SJCRH30 (cell line): Measurements from ENCODE around the gene BTG4. TPM values are rescaled to one million over a fixed set of nuclear protein-coding genes. Genes with fewer than 3 reads are reported as not detected.

Experiments used
- DNase-seq, 2 experiments: peaks; one replicate each; pipeline ENCODE4 v3.0.0-alpha.2; 2015 to 2020
- H3K27ac ChIP-seq: fragments of 250-450 bp; sonication (Bioruptor Pico); 2 replicates; pipeline ENCODE4 v1.5.1; 2020; ENCODE audit warnings: mild to moderate bottlenecking, moderate library complexity
- H3K27me3 ChIP-seq: fragments of 250-450 bp; sonication (Bioruptor Pico); 2 replicates; pipeline ENCODE4 v1.5.1; 2020; ENCODE audit warnings: mild to moderate bottlenecking, moderate library complexity
- H3K36me3 ChIP-seq: fragments of 250-450 bp; sonication (Bioruptor Pico); 2 replicates; pipeline ENCODE4 v1.5.1; 2020; ENCODE audit warnings: mild to moderate bottlenecking, moderate library complexity
- H3K4me1 ChIP-seq: fragments of 250-450 bp; sonication (Bioruptor Pico); 2 replicates; pipeline ENCODE4 v1.5.1; 2020; ENCODE audit warnings: mild to moderate bottlenecking, moderate library complexity
- H3K4me3 ChIP-seq: fragments of 250-450 bp; sonication (Bioruptor Pico); 2 replicates; pipeline ENCODE4 v1.5.1; 2020; ENCODE audit warnings: mild to moderate bottlenecking, moderate library complexity
- H3K9me3 ChIP-seq: fragments of 250-450 bp; sonication (Bioruptor Pico); replicated peaks from 2 replicates; pipeline ENCODE4 v1.5.1; 2020; ENCODE audit warnings: mild to moderate bottlenecking, moderate library complexity
- total RNA-seq: library from RNA; depleted of rRNA; stranded (reverse); fragments of >200 nt; shearing (Covaris generic); gene quantifications from 2 replicates; pipeline ENCODE4 v1.2.3, GENCODE V29; 2014

Gene BTG4
- total RNA-seq, 1 experiment from 2014 or later = not detected

DNA sequence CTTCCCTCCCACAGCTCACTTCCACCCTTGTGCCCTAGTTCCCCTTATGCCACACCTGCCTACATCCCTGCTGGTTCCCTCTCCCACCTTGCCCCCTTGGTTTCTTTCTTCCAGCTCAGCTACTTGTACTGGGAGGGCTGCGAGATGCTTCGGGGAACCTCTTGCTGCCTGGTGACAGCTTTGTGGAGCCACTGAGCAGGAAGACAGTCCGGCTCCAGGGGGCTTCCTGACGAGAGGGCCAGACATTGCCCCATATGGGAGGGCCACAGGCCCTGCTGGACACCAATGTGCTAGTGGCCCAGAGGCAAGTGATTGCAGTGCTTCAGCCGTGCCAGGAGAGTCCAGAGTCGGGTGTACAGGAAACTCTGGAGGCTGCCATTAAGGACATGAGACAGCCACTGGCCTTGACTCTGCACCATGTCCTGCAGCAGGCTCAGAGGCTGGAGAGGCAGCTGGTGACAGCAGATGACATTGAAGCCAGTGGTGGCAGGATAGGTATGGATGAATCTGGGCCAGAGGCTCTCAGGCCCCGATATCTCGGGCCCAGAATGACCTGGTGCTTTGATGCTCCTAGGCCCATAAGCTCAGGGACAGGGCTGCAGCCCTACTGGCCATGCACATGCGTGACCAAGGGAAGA, 54.3 kb downstream of the BTG4 start:
- no peak overlapping the region for H3K27ac ChIP-seq
- no peaks in the 10 kb centered on the region for H3K36me3 ChIP-seq
- H3K4me3 ChIP-seq = no peak overlapping the region
- no peaks in the 10 kb centered on the region for H3K4me1 ChIP-seq
- H3K9me3 ChIP-seq = no peaks in the 10 kb centered on the region
- H3K27me3 ChIP-seq = no peaks in the 10 kb centered on the region
- DNase-seq = no peak

DNA sequence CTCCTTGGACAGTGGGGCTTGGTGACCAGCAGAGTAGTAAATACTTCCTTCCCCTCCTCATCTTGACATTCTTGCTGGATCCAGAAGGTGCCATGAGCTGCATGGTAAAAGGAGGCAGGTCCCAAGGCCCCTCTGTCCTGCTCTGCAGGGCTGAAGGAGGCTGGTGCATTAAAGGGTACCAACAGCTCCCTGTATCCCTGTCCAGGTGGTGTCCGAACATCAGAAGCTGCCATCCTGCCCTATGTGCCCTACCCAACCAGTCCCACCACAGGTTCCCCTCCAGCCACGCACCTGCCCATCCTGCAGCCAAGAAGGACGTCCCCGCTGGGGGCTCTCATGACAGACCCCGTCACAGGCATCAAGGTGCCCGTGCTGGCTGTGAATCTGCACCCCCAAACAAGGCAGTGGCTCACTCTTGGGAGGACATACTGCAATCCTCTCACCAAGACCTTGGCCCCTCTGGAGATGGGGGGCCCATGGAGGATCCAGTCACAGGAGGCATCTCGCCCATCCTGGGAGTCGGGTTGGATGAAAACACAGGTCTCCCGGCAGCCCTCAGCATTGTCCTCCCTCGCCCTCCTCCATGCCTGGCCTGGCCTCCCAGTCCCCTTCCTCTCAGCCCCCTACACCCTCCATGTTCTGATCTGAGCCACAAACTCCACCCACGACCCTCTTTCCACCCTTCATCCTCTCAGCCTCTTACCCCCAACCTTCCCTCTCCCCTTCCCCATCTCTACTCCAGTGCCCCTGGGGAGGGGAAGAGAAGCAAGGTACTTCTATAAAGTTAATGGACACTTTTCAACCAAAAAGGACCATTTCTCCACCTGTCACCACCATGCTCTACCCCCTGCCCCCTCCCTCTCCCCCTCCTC, 55.1 kb downstream of the BTG4 start:
- Histone ChIP-seq H3K4me1 (no peaks in the 10 kb centered on the region), H3K27me3 (no peaks in the 10 kb centered on the region), H3K4me3 (no peak overlapping the region), H3K9me3 (no peaks in the 10 kb centered on the region), H3K27ac (no peak overlapping the region), H3K36me3 (no peaks in the 10 kb centered on the region)
- DNase-seq = no peak

DNA sequence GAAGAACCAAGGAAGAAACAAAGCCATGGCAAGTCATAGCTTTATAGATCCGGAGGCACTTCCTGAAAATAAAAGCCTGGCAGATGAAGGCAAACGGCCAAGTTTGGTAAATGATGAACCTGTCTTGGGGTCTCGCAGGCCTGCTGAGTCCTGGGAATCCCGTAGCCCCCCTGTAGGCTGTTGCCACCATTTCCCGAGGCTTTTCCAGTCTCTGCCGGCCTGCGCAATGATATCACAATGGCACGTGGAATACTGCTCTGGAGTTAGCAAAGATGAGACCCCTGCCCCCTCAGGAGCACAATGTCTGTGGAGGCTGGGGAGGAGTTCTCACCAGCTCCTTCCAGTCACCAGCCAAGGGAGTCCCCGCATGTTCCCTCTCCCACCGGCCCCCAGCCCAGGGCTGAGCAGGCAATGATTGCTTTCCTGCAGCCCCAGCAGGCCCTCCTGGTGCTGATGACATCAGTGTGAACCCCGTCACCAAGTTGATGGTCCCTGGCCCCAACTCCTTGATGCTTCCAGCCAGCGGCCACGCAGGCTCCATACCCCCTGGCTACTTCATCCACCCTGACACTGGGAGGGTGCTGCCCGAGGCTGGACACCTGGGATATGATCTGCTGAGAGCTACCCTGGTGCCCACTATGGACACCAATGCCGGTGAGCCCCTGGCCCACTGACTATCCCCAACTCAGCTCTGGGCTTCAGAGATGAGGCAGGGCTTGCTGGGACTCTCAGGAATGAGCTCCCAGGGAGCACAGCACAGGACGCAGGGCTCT, 55.9 kb downstream of the BTG4 start:
- Histone ChIP-seq H3K4me3 (no peak overlapping the region), H3K9me3 (no peaks in the 10 kb centered on the region), H3K27ac (no peak overlapping the region), H3K27me3 (no peaks in the 10 kb centered on the region), H3K36me3 (no peaks in the 10 kb centered on the region), H3K4me1 (no peaks in the 10 kb centered on the region)
- no peak for DNase-seq

GRCh38 chr11:111455291-111456085, 56.7 kb downstream of the BTG4 start:
- Histone ChIP-seq H3K36me3 (no peaks in the 10 kb centered on the region), H3K27ac (no peak overlapping the region), H3K4me3 (no peak overlapping the region), H3K4me1 (no peaks in the 10 kb centered on the region), H3K9me3 (no peaks in the 10 kb centered on the region), H3K27me3 (no peaks in the 10 kb centered on the region)
- no peak for DNase-seq

DNA sequence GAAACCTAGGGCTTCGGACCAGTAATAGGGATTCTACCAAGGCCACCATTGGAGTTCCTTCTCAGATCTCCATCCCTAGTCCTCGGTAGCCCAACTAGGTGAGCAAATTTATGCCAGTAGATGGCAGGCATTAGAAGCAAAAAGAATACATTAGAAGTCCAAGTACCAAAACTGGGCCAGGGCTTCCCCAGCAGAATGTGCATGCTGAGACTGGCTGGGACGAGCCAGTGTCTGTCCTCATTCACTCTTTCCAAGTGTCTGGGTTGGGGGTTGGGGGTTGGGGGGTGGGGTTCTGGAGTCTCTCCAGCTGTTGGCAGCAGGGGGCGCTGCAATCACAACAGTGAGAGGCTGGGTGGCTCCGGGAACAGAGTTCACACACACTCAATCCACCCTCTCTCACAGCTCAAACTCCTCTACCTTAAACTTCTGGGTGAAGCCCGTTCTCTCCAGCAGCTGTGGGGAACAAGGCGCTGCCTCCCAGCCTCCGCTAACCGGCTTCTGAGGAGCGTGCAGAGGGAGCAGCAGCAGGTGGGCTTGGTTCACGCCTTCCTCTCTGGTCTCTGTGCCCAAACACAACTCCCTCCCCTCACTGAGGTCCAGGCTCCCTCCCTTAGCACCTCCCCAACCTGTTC, 57.5 kb downstream of the BTG4 start:
- peak; percentile 24 to 41 for DNase-seq
- H3K9me3 ChIP-seq = no peaks in the 10 kb centered on the region
- H3K27me3 ChIP-seq = no peaks in the 10 kb centered on the region
- H3K27ac ChIP-seq = no peak overlapping the region
- no peaks in the 10 kb centered on the region for H3K36me3 ChIP-seq
- no peaks in the 10 kb centered on the region for H3K4me1 ChIP-seq
- no peak overlapping the region for H3K4me3 ChIP-seq

GRCh38 chr11:111452817-111453552, 59.2 kb downstream of the BTG4 start:
- Histone ChIP-seq H3K27ac (no peak overlapping the region), H3K4me1 (no peaks in the 10 kb centered on the region), H3K9me3 (no peaks in the 10 kb centered on the region), H3K36me3 (no peaks in the 10 kb centered on the region), H3K27me3 (no peaks in the 10 kb centered on the region), H3K4me3 (no peak overlapping the region)
- DNase-seq = no peak

DNA sequence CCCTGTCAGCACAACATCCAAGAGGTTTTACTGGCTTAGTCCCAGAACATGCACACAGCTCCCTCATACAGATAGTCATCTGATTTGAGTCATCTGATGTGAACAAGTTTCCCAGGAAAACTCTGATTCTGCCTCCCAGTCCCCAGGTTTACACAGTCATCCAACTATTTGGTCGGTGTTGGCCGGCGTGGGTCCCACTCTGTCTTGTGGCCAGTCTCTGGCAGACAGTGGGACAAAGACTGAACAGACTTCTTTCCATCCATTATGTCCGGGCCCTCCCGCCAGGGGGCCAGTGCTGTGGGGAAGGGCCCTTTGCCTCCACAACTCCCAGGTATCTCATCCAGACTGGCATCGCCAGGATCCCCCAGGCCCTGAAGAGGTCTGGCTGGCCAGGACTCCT, 60.0 kb downstream of the BTG4 start:
- no peaks in the 10 kb centered on the region for H3K9me3 ChIP-seq
- no peaks in the 10 kb centered on the region for H3K27me3 ChIP-seq
- no peak for DNase-seq
- no peak overlapping the region for H3K27ac ChIP-seq
- H3K36me3 ChIP-seq = no peaks in the 10 kb centered on the region
- H3K4me1 ChIP-seq = no peaks in the 10 kb centered on the region
- H3K4me3 ChIP-seq = no peak overlapping the region

- Histone ChIP-seq H3K27me3 (no peaks in the 10 kb centered on the region; the same call in 1 of the 2 replicates), H3K4me1 (no peaks in the 10 kb centered on the region), H3K4me3 (no peak overlapping the region), H3K36me3 (no peaks in the 10 kb centered on the region), H3K27ac (no peak overlapping the region), H3K9me3 (no peaks in the 10 kb centered on the region)
- DNase-seq = peak; percentile 8 to 15
These were observed 61.5 kb downstream of the BTG4 start for GRCh38 chr11:111450480-111451320.

DNA sequence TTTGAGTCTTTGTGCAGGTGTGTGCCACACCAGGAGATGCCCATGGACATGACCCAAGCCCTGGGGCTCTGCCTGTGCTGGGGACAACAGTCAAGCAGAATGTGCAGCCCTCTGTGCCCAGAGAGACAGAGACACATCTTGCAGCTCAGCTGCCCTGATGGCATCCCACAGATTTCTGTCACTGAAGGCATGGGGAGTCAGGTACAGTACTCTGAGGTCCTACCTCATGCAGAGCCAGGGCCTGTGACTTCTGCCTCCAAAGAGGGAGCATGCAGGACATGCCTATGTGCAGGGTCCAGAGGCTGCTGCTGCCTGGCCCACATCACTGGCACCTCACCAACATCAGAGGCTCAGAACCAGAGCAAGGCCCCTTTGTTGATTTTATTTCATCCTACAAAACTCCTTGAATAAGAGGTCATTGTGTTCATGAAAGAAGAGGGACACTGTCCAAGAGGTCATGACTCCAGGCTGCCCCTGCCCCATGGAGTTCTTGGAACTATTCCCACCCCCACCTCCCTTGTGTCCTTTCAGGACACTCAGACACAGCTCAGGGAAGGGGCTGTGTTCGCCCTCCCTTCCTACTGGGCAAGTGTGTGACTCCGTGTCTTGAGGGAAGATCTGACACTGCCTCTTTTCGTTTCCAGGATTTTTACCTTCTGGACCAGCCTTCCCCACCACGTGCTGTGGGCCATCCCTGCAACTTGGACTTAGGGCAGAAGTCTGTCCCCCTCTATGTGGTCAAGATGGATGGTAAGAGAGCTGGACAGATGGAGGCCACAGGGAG, 62.3 kb downstream of the BTG4 start:
- Histone ChIP-seq H3K4me3 (no peak overlapping the region), H3K4me1 (no peaks in the 10 kb centered on the region), H3K27me3 (no peaks in the 10 kb centered on the region; the same call in 1 of the 2 replicates), H3K9me3 (no peaks in the 10 kb centered on the region), H3K36me3 (no peaks in the 10 kb centered on the region), H3K27ac (no peak overlapping the region)
- no peak for DNase-seq

GRCh38 chr11:111448831-111449557, 63.2 kb downstream of the BTG4 start:
- no peaks in the 10 kb centered on the region for H3K4me1 ChIP-seq
- no peaks in the 10 kb centered on the region for H3K36me3 ChIP-seq
- no peak overlapping the region for H3K4me3 ChIP-seq
- DNase-seq = no peak
- no peaks in the 10 kb centered on the region for H3K9me3 ChIP-seq
- no peak overlapping the region for H3K27ac ChIP-seq
- no peaks in the 10 kb centered on the region; the same call in 1 of the 2 replicates for H3K27me3 ChIP-seq

GRCh38 chr11:111448414-111448813, 63.8 kb downstream of the BTG4 start:
- no peaks in the 10 kb centered on the region; the same call in 1 of the 2 replicates for H3K27me3 ChIP-seq
- no peak overlapping the region for H3K4me3 ChIP-seq
- H3K27ac ChIP-seq = no peak overlapping the region
- no peaks in the 10 kb centered on the region for H3K36me3 ChIP-seq
- H3K9me3 ChIP-seq = no peaks in the 10 kb centered on the region
- no peaks in the 10 kb centered on the region for H3K4me1 ChIP-seq
- DNase-seq = no peak

DNA sequence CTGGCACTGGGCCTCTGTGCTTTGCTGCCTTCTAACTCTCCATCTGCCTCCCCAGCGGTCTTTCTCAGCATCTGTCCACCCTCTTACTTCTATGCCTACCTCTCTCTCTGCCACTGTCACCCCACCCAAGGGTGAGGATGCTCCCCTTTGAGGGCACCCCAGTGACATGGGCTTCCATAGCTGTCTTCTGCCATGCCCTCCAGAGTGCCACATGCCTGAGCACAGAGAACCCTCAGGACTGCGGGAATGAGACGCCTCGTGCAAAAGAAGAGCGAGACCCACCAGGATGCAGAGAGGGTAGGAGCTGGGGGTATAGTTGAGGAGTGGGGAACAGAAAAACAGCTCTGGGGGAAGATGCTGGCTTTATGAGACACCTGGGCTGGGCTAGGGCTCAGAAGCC, 64.3 kb downstream of the BTG4 start:
- no peaks in the 10 kb centered on the region for H3K36me3 ChIP-seq
- no peaks in the 10 kb centered on the region for H3K4me1 ChIP-seq
- no peaks in the 10 kb centered on the region; the same call in 1 of the 2 replicates for H3K27me3 ChIP-seq
- no peak for DNase-seq
- no peak overlapping the region for H3K27ac ChIP-seq
- no peak overlapping the region for H3K4me3 ChIP-seq
- no peaks in the 10 kb centered on the region for H3K9me3 ChIP-seq
